ENCODE measurements around the gene NFKBIB. TPM values are rescaled to one million over a fixed set of nuclear protein-coding genes. Genes with fewer than 3 reads are reported as not detected.
A peak's percentile ranks its signal among the peaks of the same experiment; 100 is the strongest.

NFKBIB gene
- total RNA-seq, 1 experiment from 2014 or later: 13.5 TPM

DNA sequence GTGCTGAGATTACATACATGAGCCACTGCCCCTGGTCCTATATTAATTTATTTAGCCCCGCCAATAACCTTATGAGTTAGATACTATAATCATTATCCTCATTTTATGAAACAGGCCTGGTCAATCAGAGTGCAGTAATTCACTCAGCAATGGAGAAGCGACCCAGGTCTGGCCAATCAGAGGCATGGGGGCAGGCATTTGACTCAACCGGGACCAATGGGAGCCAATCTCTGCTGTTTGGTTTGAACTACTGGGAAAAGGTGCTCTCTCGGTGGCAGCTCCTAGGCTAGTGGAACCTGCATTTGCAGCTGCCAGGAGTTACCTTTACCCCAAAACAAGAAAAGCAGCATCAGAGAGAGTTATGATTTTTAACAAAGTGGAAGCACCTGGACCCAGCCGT is 6.9 kb upstream of the NFKBIB start:
- H3K9me3 ChIP-seq (ENCODE audit: low read length): no peaks in the 10 kb centered on the region
- H3K4me2 ChIP-seq (ENCODE audit: low read depth, low read length, poor library complexity, severe bottlenecking): no peak overlapping the region
- no peaks in the 10 kb centered on the region for H3K79me2 ChIP-seq (ENCODE audit: low read length)
- no peaks in the 10 kb centered on the region for H3K27me3 ChIP-seq (ENCODE audit: low read length)
- no peak overlapping the region for H3K9ac ChIP-seq (ENCODE audit: low read length)
- H3K4me1 ChIP-seq (ENCODE audit: low read length): no peaks in the 10 kb centered on the region
- no peaks in the 10 kb centered on the region for H4K20me1 ChIP-seq (ENCODE audit: insufficient read depth, low read depth, low read length)
- no peak overlapping the region for H3K4me3 ChIP-seq (ENCODE audit: low read length)
- no peak overlapping the region for H3K27ac ChIP-seq (ENCODE audit: low read length)
- no peaks in the 10 kb centered on the region for H3K9me2 ChIP-seq (replicated peaks; ENCODE audit: insufficient read depth, low read length)
- no peak overlapping the region for H2AFZ ChIP-seq (ENCODE audit: low read length)
- H3K36me3 ChIP-seq (ENCODE audit: insufficient read depth, low read length): no peaks in the 10 kb centered on the region
- no peak for DNase-seq

- Histone ChIP-seq H3K36me3 (ENCODE audit: insufficient read depth, low read length) (no peaks in the 10 kb centered on the region), H4K20me1 (ENCODE audit: insufficient read depth, low read depth, low read length) (no peaks in the 10 kb centered on the region), H3K79me2 (ENCODE audit: low read length) (no peaks in the 10 kb centered on the region), H3K4me2 (ENCODE audit: low read depth, low read length, poor library complexity, severe bottlenecking) (no peak overlapping the region), H3K27ac (ENCODE audit: low read length) (no peak overlapping the region), H3K9ac (ENCODE audit: low read length) (no peak overlapping the region), H3K27me3 (ENCODE audit: low read length) (no peaks in the 10 kb centered on the region), H2AFZ (ENCODE audit: low read length) (no peak overlapping the region), H3K9me3 (ENCODE audit: low read length) (no peaks in the 10 kb centered on the region), H3K4me3 (ENCODE audit: low read length) (no peak overlapping the region), H3K4me1 (ENCODE audit: low read length) (peaks cover 2% of the 10 kb centered on the region), H3K9me2 (replicated peaks; ENCODE audit: insufficient read depth, low read length) (no peaks in the 10 kb centered on the region)
- DNase-seq: no peak
Measured at GRCh38 chr19:38893341-38893771, 6.4 kb upstream of the NFKBIB start.

DNA sequence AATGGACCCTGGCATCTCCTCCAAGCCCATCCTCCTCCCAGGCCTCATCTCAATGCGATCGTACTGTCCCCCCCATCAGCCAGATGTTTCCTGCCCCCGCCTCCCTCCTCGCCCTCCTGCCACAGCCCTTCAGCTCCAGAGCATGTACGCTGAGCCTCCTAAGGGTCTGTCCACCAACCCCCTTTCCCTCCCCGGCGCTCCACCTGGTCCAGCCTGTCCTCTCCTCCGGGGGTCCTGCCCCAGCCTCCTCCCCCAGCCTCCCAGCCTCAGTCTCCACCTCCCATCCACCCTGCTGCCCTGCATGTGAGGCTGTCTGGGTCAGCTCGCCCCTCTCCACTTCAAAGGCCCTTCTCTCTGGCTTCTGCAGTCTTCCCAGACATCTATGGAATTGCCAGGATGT is 4.8 kb upstream of the NFKBIB start:
- H3K9me2 ChIP-seq (replicated peaks; ENCODE audit: insufficient read depth, low read length): no peaks in the 10 kb centered on the region
- DNase-seq: no peak
- no peak overlapping the region for H2AFZ ChIP-seq (ENCODE audit: low read length)
- H3K4me1 ChIP-seq (ENCODE audit: low read length): peaks cover 11% of the 10 kb centered on the region
- H3K9me3 ChIP-seq (ENCODE audit: low read length): no peaks in the 10 kb centered on the region
- no peaks in the 10 kb centered on the region for H4K20me1 ChIP-seq (ENCODE audit: insufficient read depth, low read depth, low read length)
- H3K27me3 ChIP-seq (ENCODE audit: low read length): no peaks in the 10 kb centered on the region
- H3K79me2 ChIP-seq (ENCODE audit: low read length): no peaks in the 10 kb centered on the region
- H3K9ac ChIP-seq (ENCODE audit: low read length): no peak overlapping the region
- H3K27ac ChIP-seq (ENCODE audit: low read length): no peak overlapping the region
- H3K4me3 ChIP-seq (ENCODE audit: low read length): no peak overlapping the region
- H3K36me3 ChIP-seq (ENCODE audit: insufficient read depth, low read length): no peaks in the 10 kb centered on the region
- no peak overlapping the region for H3K4me2 ChIP-seq (ENCODE audit: low read depth, low read length, poor library complexity, severe bottlenecking)

DNA sequence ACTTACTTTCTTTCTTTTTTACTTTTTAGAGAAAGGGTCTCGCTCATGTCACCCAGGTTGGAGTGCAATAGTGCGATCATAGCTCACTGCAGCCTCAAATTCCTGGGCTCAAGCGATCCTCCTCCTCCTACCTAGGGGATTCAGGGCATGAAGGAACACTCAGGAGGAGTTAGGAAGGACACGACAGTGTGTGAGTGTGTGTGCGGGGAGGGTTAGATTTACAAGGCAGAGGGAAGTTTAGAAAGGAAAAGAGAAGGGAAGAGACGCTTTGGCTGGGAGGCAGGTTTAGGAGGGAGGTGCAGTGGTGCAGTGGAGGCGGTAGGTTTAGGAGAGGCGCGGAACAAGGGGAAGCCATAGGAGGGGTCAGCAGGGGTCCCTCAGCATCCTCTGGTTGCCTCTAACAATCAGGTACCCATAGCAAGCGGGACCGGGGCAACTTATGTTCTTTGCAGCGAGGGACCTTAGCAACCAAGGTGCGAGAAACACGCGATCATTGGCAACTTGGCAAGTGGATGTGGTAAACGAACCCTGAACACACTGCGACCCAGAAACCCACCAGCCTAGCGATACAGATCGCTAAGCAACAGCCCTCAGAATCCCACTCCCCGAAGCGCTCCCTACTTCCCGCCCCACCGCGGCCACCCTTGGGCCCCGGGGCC is 852 bp upstream of the NFKBIB start:
- Histone ChIP-seq H3K4me2 (ENCODE audit: low read depth, low read length, poor library complexity, severe bottlenecking) (peak overlapping the region; percentile 97), H2AFZ (ENCODE audit: low read length) (peak overlapping the region; percentile 97), H3K9ac (ENCODE audit: low read length) (peak overlapping the region; percentile 84), H4K20me1 (ENCODE audit: insufficient read depth, low read depth, low read length) (no peaks in the 10 kb centered on the region), H3K27ac (ENCODE audit: low read length) (no peak overlapping the region), H3K9me2 (replicated peaks; ENCODE audit: insufficient read depth, low read length) (no peaks in the 10 kb centered on the region), H3K9me3 (ENCODE audit: low read length) (no peaks in the 10 kb centered on the region), H3K79me2 (ENCODE audit: low read length) (peaks cover 19% of the 10 kb centered on the region), H3K4me1 (ENCODE audit: low read length) (peaks cover 18% of the 10 kb centered on the region), H3K36me3 (ENCODE audit: insufficient read depth, low read length) (no peaks in the 10 kb centered on the region), H3K4me3 (ENCODE audit: low read length) (peak overlapping the region; percentile 83), H3K27me3 (ENCODE audit: low read length) (no peaks in the 10 kb centered on the region)
- peak; percentile 52 for DNase-seq

- H3K9me3 ChIP-seq (ENCODE audit: low read length): no peaks in the 10 kb centered on the region
- H2AFZ ChIP-seq (ENCODE audit: low read length): peak overlapping the region; percentile 15
- H3K9ac ChIP-seq (ENCODE audit: low read length): peak overlapping the region; percentile 75
- 0 out of 2 replicates have a peak overlapping the region, but pooled peaks have one; percentile 1 for H3K27ac ChIP-seq (ENCODE audit: low read length)
- H4K20me1 ChIP-seq (ENCODE audit: insufficient read depth, low read depth, low read length): no peaks in the 10 kb centered on the region
- H3K4me1 ChIP-seq (ENCODE audit: low read length): peaks cover 18% of the 10 kb centered on the region
- no peak for DNase-seq
- H3K36me3 ChIP-seq (ENCODE audit: insufficient read depth, low read length): no peaks in the 10 kb centered on the region
- H3K79me2 ChIP-seq (ENCODE audit: low read length): peaks cover 23% of the 10 kb centered on the region
- no peaks in the 10 kb centered on the region for H3K27me3 ChIP-seq (ENCODE audit: low read length)
- H3K4me2 ChIP-seq (ENCODE audit: low read depth, low read length, poor library complexity, severe bottlenecking): peak overlapping the region; percentile 96
- H3K9me2 ChIP-seq (replicated peaks; ENCODE audit: insufficient read depth, low read length): no peaks in the 10 kb centered on the region
- H3K4me3 ChIP-seq (ENCODE audit: low read length): peak overlapping the region; percentile 83
Measured at GRCh38 chr19:38900202-38900629, 447 bp downstream of the NFKBIB start.

- no peaks in the 10 kb centered on the region for H4K20me1 ChIP-seq (ENCODE audit: insufficient read depth, low read depth, low read length)
- H3K27ac ChIP-seq (ENCODE audit: low read length): 0 out of 2 replicates have a peak overlapping the region, but pooled peaks have one; percentile 1
- no peaks in the 10 kb centered on the region; the same call in 1 of the 2 replicates for H3K36me3 ChIP-seq (ENCODE audit: insufficient read depth, low read length)
- peaks cover 23% of the 10 kb centered on the region for H3K79me2 ChIP-seq (ENCODE audit: low read length)
- peak overlapping the region; percentile 75 for H3K9ac ChIP-seq (ENCODE audit: low read length)
- no peaks in the 10 kb centered on the region for H3K27me3 ChIP-seq (ENCODE audit: low read length)
- peak overlapping the region; percentile 96 for H3K4me2 ChIP-seq (ENCODE audit: low read depth, low read length, poor library complexity, severe bottlenecking)
- no peaks in the 10 kb centered on the region for H3K9me2 ChIP-seq (replicated peaks; ENCODE audit: insufficient read depth, low read length)
- no peaks in the 10 kb centered on the region for H3K9me3 ChIP-seq (ENCODE audit: low read length)
- H2AFZ ChIP-seq (ENCODE audit: low read length): no peak overlapping the region
- H3K4me1 ChIP-seq (ENCODE audit: low read length): peaks cover 18% of the 10 kb centered on the region
- no peak for DNase-seq
- peak overlapping the region; percentile 83 for H3K4me3 ChIP-seq (ENCODE audit: low read length)
Measured at GRCh38 chr19:38900743-38901190, 998 bp downstream of the NFKBIB start.

GRCh38 chr19:38901683-38902082 is 1.9 kb downstream of the NFKBIB start:
- Histone ChIP-seq H3K9me2 (replicated peaks; ENCODE audit: insufficient read depth, low read length) (no peaks in the 10 kb centered on the region), H3K4me1 (ENCODE audit: low read length) (peaks cover 18% of the 10 kb centered on the region), H3K9me3 (ENCODE audit: low read length) (no peaks in the 10 kb centered on the region), H3K36me3 (ENCODE audit: insufficient read depth, low read length) (no peaks in the 10 kb centered on the region; the same call in 1 of the 2 replicates), H3K4me3 (ENCODE audit: low read length) (no peak overlapping the region), H3K27me3 (ENCODE audit: low read length) (no peaks in the 10 kb centered on the region), H3K9ac (ENCODE audit: low read length) (no peak overlapping the region), H3K79me2 (ENCODE audit: low read length) (peaks cover 23% of the 10 kb centered on the region), H4K20me1 (ENCODE audit: insufficient read depth, low read depth, low read length) (no peaks in the 10 kb centered on the region), H2AFZ (ENCODE audit: low read length) (no peak overlapping the region), H3K4me2 (ENCODE audit: low read depth, low read length, poor library complexity, severe bottlenecking) (no peak overlapping the region), H3K27ac (ENCODE audit: low read length) (no peak overlapping the region)
- no peak for DNase-seq

DNA sequence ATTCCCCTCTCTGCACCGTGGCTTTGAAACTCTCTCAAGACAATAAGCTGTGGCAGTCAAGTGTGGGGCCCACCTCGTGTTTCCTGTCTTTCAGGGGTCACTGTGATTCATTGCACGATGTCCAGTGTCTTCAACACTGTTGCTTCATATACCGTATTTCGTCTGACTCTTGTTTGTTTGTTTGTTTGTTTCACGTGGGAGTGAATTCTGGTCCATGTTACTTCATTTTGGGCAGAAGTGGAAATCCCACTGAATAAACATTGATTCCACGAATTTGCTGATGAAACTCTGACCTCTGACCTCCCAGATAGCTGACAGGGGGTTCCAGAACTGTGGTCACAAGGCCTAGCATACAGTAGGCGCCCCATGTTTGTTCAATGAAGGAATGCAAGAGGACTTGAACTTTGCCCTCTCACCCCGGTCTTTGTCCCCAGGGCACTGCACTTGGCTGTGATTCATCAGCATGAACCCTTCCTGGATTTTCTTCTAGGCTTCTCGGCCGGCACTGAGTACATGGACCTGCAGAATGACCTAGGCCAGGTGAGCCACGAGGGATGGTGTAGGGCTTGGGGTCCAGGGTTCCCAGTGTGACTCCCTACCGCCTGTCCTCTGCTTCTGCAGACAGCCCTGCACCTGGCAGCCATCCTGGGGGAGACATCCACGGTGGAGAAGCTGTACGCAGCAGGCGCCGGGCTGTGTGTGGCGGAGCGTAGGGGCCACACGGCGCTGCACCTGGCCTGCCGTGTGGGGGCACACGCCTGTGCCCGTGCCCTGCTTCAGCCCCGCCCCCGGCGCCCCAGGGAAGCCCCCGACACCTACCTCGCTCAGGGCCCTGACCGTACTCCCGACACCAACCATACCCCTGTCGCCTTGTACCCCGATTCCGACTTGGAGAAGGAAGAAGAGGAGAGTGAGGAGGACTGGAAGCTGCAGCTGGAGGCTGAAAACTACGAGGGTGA is 5.1 kb downstream of the NFKBIB start:
- Histone ChIP-seq H3K9me2 (replicated peaks; ENCODE audit: insufficient read depth, low read length) (no peaks in the 10 kb centered on the region), H3K4me1 (ENCODE audit: low read length) (peaks cover 7% of the 10 kb centered on the region), H2AFZ (ENCODE audit: low read length) (no peak overlapping the region), H3K9ac (ENCODE audit: low read length) (no peak overlapping the region), H3K27ac (ENCODE audit: low read length) (no peak overlapping the region), H3K4me3 (ENCODE audit: low read length) (no peak overlapping the region), H3K27me3 (ENCODE audit: low read length) (no peaks in the 10 kb centered on the region), H3K79me2 (ENCODE audit: low read length) (peaks cover 23% of the 10 kb centered on the region), H3K4me2 (ENCODE audit: low read depth, low read length, poor library complexity, severe bottlenecking) (no peak overlapping the region), H4K20me1 (ENCODE audit: insufficient read depth, low read depth, low read length) (no peaks in the 10 kb centered on the region), H3K36me3 (ENCODE audit: insufficient read depth, low read length) (no peaks in the 10 kb centered on the region; the same call in 1 of the 2 replicates), H3K9me3 (ENCODE audit: low read length) (no peaks in the 10 kb centered on the region)
- no peak for DNase-seq
